ENCODE data around the gene ZBTB7A.

GRCh38 chr19:4112367-4112766 lies 45.7 kb upstream of the ZBTB7A start:
- no peak for TF ChIP-seq CTCF (IDR thresholded peaks at IDR 0.05)
- no peak for TF ChIP-seq POLR2A (IDR thresholded peaks at IDR 0.05)
